HG03432 (cell line): ENCODE measurements around the gene DQX1.
"Not testable (repeated sequence)": the region's sequence is repeated elsewhere in the genome, so short reads cannot be mapped to it uniquely, and the experiment has no call there.

Experiments
- ATAC-seq: cut with Tn5 transposase; IDR thresholded peaks from one replicate; pipeline ENCODE4 v1.9.1; 2021; ENCODE audit warnings: mild to moderate bottlenecking, moderate library complexity; ENCODE audit not compliant: unreplicated experiment

DQX1 gene, protein sequence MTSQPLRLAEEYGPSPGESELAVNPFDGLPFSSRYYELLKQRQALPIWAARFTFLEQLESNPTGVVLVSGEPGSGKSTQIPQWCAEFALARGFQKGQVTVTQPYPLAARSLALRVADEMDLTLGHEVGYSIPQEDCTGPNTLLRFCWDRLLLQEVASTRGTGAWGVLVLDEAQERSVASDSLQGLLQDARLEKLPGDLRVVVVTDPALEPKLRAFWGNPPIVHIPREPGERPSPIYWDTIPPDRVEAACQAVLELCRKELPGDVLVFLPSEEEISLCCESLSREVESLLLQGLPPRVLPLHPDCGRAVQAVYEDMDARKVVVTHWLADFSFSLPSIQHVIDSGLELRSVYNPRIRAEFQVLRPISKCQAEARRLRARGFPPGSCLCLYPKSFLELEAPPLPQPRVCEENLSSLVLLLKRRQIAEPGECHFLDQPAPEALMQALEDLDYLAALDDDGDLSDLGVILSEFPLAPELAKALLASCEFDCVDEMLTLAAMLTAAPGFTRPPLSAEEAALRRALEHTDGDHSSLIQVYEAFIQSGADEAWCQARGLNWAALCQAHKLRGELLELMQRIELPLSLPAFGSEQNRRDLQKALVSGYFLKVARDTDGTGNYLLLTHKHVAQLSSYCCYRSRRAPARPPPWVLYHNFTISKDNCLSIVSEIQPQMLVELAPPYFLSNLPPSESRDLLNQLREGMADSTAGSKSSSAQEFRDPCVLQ

DNA sequence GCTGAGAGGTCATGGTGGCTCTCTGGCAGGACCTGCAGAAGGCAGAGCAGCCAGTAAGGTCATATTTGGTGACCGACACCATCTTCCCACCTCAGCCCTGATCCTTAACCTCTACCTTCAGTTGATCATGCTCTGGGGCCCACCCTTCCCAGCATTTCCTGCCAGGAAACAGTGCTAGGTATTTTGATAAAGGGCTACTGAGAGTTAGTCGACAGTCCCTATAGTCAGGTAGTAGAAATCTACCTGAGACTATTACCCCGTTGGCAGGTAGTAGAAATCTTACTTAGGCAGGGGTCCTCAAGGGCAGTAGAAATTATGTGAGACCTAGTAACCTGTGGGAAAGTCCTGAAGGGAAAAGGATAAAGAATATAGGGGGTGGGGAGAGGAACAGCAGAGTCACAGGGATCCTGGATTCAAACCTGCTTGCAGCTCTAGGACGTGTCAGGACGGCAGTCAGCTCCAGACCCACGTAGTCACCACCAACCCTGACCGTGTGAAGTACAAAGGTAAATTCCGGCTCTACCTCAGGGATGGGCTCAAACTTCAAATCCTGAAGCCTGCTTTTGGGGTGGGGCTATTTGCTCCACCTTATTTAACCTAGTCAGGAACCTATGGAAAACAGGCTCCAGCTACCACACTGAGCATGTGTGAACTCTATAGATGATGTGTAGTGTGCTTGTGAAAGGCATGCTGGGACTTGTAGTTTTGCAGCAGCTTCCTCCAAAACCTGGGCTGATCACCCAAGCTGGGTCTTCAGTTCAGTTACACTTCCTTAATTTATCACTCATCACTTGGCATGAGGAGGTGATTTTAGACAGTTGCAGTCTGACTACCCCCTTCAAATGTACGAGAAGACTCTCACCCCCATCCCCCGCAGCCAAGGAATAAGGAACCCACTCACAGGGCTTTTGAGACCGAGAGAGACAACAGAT is at the start of gene DQX1:
Gene DQX1, minus strand, starts transcription at position 515 of the 932 bp plus-strand sequence. Its CDS starts 502 bp downstream, at position 13.
- no peak for ATAC-seq

DNA sequence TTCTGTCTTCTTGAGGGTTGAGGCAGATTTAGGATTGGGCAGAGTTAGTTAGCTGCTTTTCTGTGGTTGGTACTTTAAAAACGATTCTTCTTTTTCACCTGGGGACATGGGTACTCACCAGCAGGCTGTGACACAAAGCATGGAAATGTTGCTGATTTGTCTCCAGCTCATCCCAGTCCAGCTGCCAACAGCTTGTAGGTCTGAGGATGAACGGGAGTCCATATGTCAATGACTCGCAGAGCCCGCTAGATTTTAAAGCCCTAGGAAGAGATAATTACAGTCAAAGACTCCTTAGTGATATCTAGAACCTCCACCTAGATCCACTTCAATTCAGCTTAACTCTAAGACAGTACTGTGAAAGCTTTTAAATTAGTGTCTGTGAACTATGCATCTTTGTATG is 49.3 kb upstream of the DQX1 start:
- no peak for ATAC-seq

DNA sequence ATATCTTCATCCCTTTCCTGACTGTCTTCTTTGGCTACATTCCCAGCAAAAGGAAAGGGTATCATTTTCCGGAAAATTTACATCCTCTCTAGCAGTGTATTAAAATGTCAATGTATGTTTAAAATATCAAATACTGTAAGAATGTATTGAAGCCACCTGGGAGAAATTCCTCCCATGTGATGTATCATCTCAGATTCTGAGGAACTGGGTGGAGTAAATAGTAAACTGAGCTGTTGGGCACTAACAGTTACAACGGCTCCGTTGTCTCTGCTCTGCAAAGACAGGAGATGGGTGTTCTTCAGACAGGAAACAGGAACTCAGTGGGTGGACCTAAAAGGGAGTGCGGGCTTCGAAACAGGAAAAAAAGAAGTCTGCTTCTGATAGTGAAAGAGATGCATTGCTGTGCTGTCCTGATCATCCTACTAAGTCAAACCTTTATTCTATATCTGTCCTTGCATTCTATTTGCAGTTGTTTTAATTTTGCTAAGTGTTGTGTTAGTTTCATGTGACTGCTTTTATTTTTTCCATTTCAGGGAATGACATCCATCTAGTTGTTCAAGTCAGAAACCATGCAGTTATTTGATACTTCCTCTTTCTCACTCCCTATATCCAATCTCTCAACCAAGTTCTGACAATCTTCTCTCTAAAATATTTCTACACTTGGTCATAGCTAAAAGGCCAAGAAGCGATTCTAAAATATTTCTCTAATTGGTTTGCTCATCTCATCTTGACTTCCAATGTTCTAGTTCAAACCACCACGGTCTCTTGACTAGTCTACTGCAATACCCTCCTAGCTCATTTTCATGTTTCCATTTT is 47.9 kb upstream of the DQX1 start:
- peak; percentile 47 for ATAC-seq

DNA sequence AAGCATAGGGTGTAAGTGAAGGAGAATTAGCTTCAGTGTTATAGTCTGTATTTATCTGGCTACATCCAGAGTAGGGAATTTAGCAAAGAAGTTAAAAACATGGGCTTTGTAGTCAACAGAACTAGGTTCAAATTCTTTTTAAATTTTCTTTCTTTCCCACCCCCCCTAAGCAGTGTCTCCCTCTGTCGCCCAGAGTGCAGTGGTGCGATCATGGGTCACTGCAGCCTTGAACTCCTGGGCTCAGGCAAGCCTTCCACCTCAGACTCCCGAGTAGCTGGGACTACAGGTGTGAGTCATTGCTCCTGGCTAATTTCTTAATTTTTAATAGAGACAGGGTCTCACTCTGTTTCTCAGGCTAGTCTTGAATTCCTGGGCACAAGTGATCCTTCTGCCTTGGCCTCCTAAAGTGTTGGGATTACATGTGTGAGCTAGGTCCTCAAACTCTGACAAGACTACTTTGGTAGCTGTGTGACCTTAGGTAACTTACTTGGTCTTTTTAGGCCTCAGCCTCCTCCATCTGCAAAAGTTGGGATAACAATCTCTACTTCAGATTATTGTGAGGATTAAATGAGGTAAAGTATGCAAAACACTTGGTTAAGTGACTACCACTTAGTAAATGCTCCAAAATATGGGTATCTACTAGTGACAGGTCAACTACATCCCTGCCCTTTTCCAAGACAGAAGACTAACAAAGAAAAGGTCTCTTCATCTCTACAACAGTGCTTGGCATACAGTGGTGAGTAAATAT is 46.3 kb upstream of the DQX1 start:
- no peak for ATAC-seq

DNA sequence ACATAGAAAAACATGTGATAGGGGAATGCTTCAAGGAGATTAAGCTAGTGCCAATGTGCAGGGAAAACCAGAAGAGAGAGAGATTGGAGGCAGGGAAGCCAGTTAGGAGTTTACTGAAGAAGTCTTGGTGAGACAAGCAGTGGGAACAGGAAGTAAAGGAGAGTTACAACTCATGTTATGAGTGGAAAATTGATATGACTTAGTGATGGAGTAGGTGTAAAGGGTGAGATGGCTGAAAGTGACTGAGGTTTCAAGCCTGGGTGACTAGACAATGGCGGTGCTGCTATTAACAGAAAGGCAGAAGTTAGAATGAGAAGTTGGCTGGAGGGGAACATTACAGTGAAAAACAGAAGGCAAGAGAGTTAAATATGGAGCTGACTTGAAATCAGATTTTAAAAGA is 45.0 kb upstream of the DQX1 start:
- peak; percentile 69 for ATAC-seq

DNA sequence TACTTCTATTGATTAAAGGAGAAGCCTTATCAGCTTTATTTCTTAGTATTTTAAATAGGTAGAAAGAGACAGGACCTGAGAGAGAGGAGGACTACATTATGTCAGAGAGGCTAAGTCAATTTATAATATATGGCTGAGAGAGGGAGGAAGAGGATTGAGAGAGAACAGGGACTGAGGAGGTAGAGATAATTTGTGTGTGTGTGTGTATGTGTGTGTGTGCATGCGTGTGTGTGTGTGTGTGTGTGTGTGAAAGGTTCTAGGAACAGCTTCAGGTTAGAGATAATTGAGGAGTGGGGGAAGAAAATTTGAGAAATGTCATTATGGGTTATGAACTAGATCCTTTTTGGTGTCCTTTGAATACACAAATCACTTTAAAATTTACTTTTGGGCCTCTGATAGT is 43.7 kb upstream of the DQX1 start:
- no peak for ATAC-seq

DNA sequence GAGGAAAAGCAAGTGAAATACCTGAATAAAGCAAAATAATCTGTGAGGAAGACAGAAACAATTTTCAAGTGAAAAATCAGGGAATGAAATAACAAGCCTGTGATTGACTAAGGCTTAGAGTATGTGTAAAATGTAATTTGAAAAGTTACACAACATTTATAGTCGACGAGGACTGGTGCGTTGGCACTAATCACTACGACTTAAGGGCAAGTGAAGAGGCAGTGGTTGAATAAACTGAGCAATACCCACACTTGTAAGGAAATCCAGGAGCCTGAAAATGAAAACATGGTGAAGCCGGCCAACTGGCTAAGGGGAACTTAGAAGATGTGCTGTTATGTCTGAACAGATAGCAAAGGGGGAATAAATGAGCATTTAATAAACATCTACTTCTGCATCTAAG is 41.9 kb upstream of the DQX1 start:
- no peak for ATAC-seq

DNA sequence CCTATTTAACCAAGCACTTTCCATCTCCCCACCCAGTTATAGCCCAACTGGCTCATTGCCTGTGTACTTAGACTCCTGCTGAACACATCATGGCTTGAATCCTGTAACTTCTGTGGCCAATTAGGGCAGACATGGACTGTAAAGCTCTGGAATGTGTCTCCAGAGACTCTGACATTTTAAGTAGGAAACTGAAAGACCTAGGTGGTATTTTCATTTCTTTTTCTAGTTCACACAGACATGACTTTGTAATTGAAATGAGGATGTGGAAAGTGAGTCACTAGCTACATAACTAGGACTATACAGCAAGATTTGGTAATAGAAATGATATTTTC is 40.7 kb upstream of the DQX1 start:
- peak; percentile 40 for ATAC-seq

DNA sequence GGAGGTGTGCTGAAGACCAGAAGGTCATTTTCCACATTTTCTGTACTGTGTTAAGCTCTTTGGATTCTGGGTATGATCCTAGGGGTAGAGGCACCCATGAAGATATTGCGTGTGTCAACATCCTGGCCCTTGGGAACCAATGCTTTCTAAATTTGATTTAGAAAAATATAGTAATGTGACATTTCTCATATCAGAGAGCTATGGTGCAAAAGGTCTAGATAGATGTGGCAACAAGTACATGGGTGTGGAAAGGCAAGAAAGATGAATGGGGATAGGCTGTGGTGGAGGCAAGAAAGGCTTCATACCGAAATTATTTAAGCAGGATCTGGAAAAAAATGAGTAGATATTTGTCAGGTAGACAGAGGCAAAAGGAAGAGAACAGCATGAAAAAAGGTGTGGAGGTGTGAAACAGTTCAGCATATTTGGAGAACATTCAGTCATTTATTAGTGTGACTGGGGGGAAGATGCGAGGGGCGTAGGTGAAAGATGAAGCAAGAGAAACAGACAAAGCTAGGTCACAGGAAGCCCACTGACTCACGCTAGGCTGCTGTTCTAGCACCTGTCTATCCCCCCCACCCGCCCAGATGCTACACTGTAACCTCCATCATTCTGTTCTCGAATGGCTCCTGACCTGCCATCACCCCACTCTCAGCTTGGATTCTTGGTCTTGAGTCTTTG is 40.2 kb upstream of the DQX1 start:
- ATAC-seq, result peak; percentile 21

DNA sequence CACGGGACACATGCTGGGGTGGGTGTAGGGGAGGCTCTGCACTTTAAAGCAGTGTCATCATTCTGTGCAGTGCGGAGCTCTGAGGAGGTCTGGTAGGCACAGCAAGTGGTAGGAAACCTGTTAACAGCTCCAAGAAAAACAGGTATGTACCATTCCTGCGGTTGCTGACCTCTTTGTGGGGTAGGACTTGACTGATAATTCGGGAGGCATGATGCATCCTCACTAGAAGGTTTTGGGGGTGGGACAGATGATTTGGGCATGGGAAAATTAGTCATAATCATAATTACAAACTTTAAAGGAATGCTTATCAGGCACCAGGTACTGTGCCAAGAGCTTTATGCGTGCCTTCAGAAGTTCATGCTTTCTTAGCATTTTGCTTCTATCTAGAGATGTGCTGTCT is 38.2 kb upstream of the DQX1 start:
- ATAC-seq, result no peak

DNA sequence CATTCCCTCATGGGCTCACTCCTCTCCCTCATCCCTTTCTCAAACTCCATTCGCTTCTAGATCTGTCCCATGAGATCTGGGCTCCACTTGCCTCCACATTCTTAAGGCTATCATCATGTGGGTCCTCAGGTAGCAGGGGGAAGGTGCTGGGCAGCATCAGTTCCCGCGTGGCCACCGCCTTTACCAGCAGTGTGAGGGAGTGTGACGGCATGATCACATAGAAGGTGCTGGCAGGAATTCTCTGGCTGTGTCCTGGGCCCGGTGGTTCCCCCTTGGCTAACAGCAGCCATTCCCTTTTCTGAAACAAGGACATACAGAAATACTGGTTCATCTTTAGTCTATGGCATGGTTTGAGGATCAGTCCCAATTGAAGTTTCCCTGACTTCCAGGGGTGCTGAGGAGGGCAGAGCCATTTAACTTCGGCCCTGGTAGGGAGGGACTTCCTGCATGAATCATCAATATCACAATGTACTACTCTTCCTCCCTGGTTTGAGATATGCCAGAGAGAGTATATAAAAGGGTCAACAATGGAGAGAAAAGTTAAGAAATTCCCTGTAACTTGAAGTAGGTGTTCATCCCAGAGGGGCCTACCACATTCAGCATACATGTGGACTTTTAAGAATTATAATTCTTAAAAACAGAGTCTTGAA is 36.2 kb upstream of the DQX1 start:
- no peak for ATAC-seq

DNA sequence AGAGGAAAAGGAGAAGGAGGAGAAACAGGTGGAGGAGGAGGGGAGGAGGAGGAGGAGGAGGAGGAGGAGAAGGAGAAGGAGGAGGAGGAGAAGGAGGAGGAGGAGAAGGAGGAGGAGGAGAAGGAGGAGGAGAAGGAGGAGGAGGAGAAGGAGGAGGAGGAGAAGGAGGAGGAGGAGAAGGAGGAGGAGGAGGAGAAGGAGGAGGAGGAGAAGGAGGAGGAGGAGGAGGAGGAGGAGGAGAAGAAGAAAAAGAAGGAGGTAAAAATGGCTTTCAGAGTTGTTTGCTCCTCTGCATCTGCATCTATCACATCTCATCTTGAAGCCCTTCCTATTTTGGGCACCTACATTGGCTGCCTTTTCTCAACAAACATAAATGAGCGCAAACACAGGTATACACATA is 35.0 kb upstream of the DQX1 start:
- ATAC-seq, result not testable (repeated sequence)

DNA sequence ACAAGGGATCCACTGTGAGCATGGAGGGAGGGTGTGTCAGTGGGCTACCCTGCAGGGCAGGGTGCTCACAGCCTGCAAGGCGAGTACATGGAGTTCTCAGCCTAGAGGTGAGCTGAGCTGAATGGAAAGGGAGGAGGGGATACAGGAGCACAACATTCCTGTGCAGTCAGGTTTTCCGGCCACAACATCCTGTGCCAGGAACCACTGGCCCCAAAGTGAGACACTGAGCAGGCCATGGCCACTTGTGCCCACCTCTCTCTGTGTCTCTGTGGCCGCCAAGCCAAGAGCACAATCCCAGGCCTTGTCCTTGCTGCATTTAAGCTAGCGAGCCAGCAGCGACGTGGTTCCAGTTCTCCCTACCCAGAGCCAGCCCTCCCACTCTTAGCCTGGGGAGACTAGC is 34.6 kb upstream of the DQX1 start:
- ATAC-seq, result no peak

DNA sequence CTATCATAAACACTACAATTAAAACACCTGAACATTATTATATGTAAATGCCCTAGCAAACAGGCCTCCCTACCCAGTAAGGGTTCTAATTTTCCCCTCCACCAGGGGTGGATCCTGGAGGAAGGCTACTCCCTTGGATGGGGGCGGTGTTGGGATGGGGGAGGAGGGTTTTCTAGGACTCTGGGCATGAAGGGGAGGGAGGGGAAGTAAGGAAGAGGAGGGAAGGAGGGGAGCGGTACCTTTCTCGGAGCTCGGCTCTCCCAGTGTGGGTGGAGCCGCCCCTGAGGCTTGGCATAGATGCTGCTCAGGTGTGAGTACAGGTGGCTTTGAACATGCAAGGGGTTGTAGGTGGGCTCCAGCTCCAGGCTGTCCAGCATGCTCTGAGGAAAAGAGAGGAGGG is 33.9 kb upstream of the DQX1 start:
- no peak for ATAC-seq

DNA sequence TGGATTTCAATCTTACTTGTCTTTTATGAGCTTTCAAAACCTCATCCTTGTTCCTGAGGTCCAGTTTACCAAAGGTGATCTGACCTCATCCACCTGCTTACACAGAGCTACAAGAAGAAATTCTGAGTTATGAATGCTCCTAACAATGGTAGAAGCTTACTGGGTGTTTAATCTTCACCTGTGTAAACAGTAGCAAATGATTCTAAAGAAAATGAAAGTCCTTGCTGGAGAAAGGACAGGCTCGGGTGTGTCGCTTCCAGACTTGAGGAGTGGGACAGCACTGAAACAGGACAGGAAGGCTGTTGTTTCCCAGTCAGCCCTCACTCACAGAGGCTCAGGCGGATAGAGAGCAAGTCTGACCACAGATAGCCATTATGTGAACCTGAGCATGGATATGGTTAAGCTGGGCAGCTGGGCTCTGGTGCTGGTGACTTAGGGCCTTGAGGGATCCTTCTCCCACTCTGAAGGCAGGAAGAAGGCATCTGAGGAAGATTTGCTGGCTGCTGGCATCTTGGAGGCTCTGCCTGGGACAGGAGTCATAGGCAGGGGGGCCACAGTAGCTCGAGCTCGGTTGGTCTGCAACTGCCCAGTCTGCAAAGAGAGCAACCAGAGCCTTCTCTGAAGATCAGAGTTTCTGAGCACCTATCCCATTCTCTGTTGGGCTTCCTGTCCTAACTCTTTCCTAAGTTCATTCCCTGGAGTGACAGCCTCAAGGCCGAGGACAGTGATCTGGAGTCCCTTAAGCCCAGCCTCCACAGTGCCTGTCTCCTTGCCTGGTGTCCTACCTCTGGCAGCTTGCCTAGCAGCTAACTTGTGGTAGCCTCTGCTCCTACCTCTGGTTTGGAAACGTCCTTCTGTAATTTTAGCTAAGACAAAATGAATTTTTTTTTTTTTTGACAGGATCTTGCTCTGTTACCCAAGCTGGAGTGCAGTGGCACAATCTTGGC is 32.5 kb upstream of the DQX1 start:
- ATAC-seq, result no peak

DNA sequence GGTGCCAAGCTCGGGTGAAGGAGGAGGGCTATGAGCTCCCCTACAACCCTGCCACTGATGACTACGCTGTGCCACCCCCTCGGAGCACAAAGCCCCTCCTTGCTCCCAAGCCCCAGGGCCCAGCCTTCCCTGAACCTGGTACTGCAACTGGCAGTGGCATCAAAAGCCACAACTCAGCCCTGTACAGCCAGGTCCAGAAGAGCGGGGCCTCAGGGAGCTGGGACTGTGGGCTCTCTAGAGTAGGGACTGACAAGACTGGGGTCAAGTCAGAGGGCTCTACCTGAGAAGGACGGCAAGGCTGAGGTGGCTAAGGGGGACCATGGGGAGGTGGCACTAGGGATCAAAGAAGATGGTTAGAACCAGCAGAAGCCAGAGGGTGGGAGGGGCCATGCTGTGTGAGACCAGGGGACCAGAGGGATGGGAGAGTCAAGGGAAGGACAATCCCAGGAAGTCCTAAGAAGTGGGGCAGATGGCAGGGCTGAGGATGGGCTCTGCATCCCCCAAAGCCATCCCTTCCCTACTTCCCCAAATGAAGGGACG is 30.9 kb upstream of the DQX1 start:
- ATAC-seq, result no peak

DNA sequence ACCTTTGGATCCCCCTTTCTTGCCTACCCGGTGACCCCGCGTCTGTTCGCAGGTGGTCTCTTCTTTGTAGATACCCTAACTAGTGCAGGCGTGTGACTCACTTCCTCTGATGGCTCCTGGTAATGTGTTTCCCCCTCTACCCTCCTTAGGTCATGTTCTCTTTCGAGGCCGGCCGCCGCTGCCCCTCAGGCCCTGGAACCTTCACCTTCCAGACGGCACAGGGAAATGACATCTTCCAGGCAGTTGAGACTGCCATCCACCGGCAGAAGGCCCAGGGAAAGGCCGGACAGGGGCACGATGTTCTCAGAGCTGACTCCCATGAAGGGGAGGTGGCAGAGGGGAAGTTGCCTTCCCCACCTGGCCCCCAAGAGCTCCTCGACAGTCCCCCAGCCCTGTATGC is 30.1 kb upstream of the DQX1 start:
- ATAC-seq, result no peak
